BLaER1 (cell line): ENCODE measurements around the gene DPH7.

Experiments
- H3K27ac ChIP-seq: shearing (Covaris generic); formaldehyde crosslinking; 2 replicates; pipeline ENCODE4 v1.8.1; 2022
- H3K27me3 ChIP-seq: shearing (Covaris generic); formaldehyde crosslinking; 2 replicates; pipeline ENCODE4 v1.8.1; 2022
- H3K36me3 ChIP-seq: shearing (Covaris generic); formaldehyde crosslinking; 2 replicates; pipeline ENCODE4 v1.8.1; 2022
- H3K4me1 ChIP-seq: shearing (Covaris generic); formaldehyde crosslinking; 2 replicates; pipeline ENCODE4 v1.8.1; 2022
- H3K4me2 ChIP-seq: shearing (Covaris generic); formaldehyde crosslinking; 2 replicates; pipeline ENCODE4 v1.8.1; 2022
- H3K4me3 ChIP-seq: shearing (Covaris generic); formaldehyde crosslinking; 2 replicates; pipeline ENCODE4 v1.8.1; 2022
- H3K9ac ChIP-seq: shearing (Covaris generic); formaldehyde crosslinking; 2 replicates; pipeline ENCODE4 v1.8.1; 2022
- H3K9me3 ChIP-seq: shearing (Covaris generic); formaldehyde crosslinking; 2 replicates; pipeline ENCODE4 v1.8.1; 2022
- H4K20me1 ChIP-seq: shearing (Covaris generic); formaldehyde crosslinking; 2 replicates; pipeline ENCODE4 v1.8.1; 2022
- Cebpa-rat ChIP-seq: shearing (Covaris generic); IDR thresholded peaks from 2 replicates; pipeline ENCODE4 v1.8.1; 2022

The DPH7 gene

GRCh38 chr9:137615387-137615871 lies 36.7 kb upstream of the DPH7 start:
- peaks cover 84% of the 10 kb centered on the region for H4K20me1 ChIP-seq
- H3K9me3 ChIP-seq, result no peaks in the 10 kb centered on the region
- H3K4me3 ChIP-seq, result no peak overlapping the region
- no peaks in the 10 kb centered on the region for H3K27me3 ChIP-seq
- no peak overlapping the region for H3K9ac ChIP-seq
- H3K36me3 ChIP-seq, result peaks cover 54% of the 10 kb centered on the region
- H3K4me2 ChIP-seq, result no peak overlapping the region
- no peak overlapping the region for H3K27ac ChIP-seq
- H3K4me1 ChIP-seq, result peaks cover 46% of the 10 kb centered on the region
- no peak for TF ChIP-seq Cebpa-rat

DNA sequence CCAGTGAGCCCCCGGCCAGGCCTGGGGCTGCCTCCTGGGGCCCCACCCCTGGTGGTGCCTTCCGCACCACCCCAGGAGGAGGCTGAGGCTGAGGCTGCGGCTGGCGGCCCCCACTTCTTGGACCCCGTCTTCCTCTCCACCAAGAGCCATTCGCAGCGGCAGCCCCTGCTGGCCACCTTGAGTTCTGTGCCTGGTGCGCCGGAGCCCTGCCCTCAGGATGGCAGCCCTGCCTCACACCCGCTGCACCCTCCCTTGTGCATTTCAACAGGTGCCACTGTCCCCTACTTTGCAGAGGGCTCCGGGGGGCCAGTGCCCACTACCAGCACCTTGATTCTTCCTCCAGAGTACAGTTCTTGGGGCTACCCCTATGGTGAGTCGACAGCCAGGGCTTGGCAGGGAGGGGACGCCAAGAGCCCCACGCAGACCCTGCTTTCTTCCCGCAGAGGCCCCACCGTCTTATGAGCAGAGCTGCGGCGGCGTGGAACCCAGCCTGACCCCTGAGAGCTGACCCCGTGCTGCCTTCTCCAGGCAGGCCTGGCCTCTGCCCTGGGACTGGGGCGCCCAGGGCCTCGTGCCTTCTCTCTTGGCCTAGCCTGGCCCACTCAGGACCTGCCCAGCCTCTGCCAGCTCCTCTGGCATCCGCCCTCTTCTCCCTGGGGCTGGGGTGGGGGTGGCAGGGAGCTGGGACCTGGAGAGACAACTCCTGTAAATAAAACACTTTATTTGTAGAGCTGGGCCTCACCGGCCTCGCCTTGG lies 36.1 kb upstream of the DPH7 start:
- Histone ChIP-seq H3K4me3 (no peak overlapping the region), H3K36me3 (peaks cover 54% of the 10 kb centered on the region), H3K4me1 (peaks cover 40% of the 10 kb centered on the region), H3K27ac (no peak overlapping the region), H3K4me2 (no peak overlapping the region), H3K9ac (no peak overlapping the region), H3K9me3 (no peaks in the 10 kb centered on the region), H4K20me1 (peaks cover 79% of the 10 kb centered on the region), H3K27me3 (no peaks in the 10 kb centered on the region)
- no peak for TF ChIP-seq Cebpa-rat

DNA sequence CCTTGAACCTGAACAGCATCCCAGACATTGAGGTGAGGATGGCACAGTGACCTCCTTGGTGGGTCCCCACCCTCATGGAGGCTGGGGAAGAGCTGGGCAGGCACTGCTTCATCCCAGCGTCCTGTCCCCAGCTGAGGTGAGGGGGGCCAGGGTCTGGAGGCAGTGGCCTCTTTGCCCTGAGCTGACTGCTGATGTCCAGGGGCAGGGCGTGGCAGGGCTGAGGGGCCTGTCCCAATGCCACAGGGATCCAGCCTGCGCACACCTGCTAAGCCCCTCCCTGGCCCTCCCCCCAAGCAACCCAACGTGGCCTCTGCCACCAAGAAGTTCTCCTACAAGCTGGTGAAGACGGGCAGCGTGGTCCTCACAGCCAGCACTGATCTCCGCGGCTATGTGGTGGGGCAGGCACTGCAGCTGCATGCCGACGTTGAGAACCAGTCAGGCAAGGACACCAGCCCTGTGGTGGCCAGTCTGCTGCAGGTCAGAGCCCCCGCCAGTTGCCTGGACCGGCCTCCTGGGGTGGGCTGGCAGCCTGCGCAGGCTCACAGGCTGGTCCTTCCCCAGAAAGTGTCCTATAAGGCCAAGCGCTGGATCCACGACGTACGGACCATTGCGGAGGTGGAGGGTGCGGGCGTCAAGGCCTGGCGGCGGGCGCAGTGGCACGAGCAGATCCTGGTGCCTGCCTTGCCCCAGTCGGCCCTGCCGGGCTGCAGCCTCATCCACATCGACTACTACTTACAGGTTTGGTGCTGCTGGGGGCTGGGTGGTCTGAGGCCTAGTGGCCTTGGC lies 35.2 kb upstream of the DPH7 start:
- Histone ChIP-seq H3K9me3 (no peaks in the 10 kb centered on the region), H3K4me2 (no peak overlapping the region), H3K27me3 (no peaks in the 10 kb centered on the region), H3K36me3 (peaks cover 63% of the 10 kb centered on the region), H3K9ac (no peak overlapping the region), H3K27ac (no peak overlapping the region), H3K4me1 (peaks cover 39% of the 10 kb centered on the region), H3K4me3 (no peak overlapping the region), H4K20me1 (peaks cover 82% of the 10 kb centered on the region)
- no peak for TF ChIP-seq Cebpa-rat

GRCh38 chr9:137613259-137613658 lies 34.5 kb upstream of the DPH7 start:
- Histone ChIP-seq H3K4me2 (no peak overlapping the region), H3K9ac (no peak overlapping the region), H4K20me1 (peaks cover 88% of the 10 kb centered on the region), H3K4me1 (peaks cover 45% of the 10 kb centered on the region), H3K4me3 (no peak overlapping the region), H3K9me3 (no peaks in the 10 kb centered on the region), H3K27ac (no peak overlapping the region), H3K27me3 (no peaks in the 10 kb centered on the region), H3K36me3 (peaks cover 69% of the 10 kb centered on the region)
- no peak for TF ChIP-seq Cebpa-rat

DNA sequence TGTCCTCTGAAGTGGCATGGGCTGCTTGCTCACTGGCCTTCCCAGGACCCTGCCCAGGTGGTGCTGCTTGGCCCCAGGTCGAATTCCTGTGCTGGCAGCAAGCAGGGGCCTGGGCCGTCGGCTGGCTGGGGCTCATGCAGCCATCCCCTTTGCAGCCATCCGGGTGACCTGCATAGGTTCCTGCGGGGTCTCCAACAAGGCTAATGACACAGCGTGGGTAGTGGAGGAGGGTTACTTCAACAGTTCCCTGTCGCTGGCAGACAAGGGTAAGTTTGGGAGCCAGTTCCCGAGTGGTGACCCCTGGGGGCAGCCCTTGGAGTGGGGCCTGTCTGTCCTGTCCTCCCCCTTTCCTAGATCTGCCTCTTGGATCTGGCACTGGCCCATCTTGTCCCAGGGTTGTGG lies 34.0 kb upstream of the DPH7 start:
- Histone ChIP-seq H3K36me3 (peaks cover 70% of the 10 kb centered on the region), H3K4me2 (no peak overlapping the region)

GRCh38 chr9:137611623-137612609 lies 33.2 kb upstream of the DPH7 start:
- no peak overlapping the region for H3K4me3 ChIP-seq
- peaks cover 88% of the 10 kb centered on the region for H4K20me1 ChIP-seq
- peaks cover 46% of the 10 kb centered on the region for H3K4me1 ChIP-seq
- H3K9me3 ChIP-seq, result no peaks in the 10 kb centered on the region
- H3K27me3 ChIP-seq, result no peaks in the 10 kb centered on the region
- peak overlapping the region; percentile 50 for H3K9ac ChIP-seq
- no peak for TF ChIP-seq Cebpa-rat
- peaks cover 69% of the 10 kb centered on the region for H3K36me3 ChIP-seq
- H3K4me2 ChIP-seq, result peak overlapping the region; percentile 64
- H3K27ac ChIP-seq, result peak overlapping the region; percentile 57

More for the DNA sequence above, 34.0 kb upstream of the DPH7 start:
- H3K27ac ChIP-seq, result peak overlapping the region; percentile 57; the same call in 1 of the 2 replicates
- H3K9ac ChIP-seq, result 0 out of 2 replicates have a peak overlapping the region, but pooled peaks have one; percentile 50
- no peaks in the 10 kb centered on the region for H3K9me3 ChIP-seq
- peaks cover 88% of the 10 kb centered on the region for H4K20me1 ChIP-seq
- H3K27me3 ChIP-seq, result no peaks in the 10 kb centered on the region
- H3K4me3 ChIP-seq, result no peak overlapping the region
- no peak for TF ChIP-seq Cebpa-rat
- peaks cover 46% of the 10 kb centered on the region for H3K4me1 ChIP-seq

DNA sequence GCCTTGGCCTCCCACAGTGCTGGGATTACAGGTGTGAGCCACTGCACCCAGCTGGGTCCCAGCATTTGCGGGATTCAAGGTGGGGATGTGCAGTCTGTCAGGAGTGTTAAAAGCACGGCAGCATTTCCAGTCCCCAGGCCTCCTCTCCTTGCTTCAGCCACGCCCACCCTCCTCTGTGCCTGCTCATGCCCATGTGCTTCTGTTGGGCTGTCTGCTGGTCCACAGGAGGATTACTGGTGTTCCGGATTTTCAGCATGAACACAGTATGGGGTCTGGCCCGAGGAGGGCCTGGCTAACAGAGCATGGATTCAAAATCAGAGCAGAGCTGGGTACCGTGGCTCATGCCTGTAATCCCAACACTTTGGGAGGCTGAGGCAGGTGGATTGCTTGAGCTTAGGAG lies 32.2 kb upstream of the DPH7 start:
- Histone ChIP-seq H3K4me1 (peaks cover 49% of the 10 kb centered on the region), H3K9me3 (no peaks in the 10 kb centered on the region), H4K20me1 (peaks cover 89% of the 10 kb centered on the region), H3K27ac (peak overlapping the region; percentile 57), H3K9ac (peak overlapping the region; percentile 50; the same call in 1 of the 2 replicates), H3K27me3 (no peaks in the 10 kb centered on the region), H3K4me3 (no peak overlapping the region), H3K36me3 (peaks cover 59% of the 10 kb centered on the region), H3K4me2 (peak overlapping the region; percentile 64)
- TF ChIP-seq Cebpa-rat, result no peak

- Histone ChIP-seq H3K4me3 (peak overlapping the region; percentile 96), H3K9ac (peak overlapping the region; percentile 92)
Observed at GRCh38 chr9:137607141-137607857, 28.6 kb upstream of the DPH7 start.

More at GRCh38 chr9:137607141-137607857, 28.6 kb upstream of the DPH7 start:
- H3K27ac ChIP-seq, result no peak overlapping the region
- H3K36me3 ChIP-seq, result peaks cover 22% of the 10 kb centered on the region; the same call in 1 of the 2 replicates
- H3K4me1 ChIP-seq, result peaks cover 68% of the 10 kb centered on the region
- no peak for TF ChIP-seq Cebpa-rat
- H3K27me3 ChIP-seq, result no peaks in the 10 kb centered on the region
- no peaks in the 10 kb centered on the region for H3K9me3 ChIP-seq
- peaks cover 58% of the 10 kb centered on the region for H4K20me1 ChIP-seq
- peak overlapping the region; percentile 100 for H3K4me2 ChIP-seq
